Activated CD4-positive, alpha-beta T cell treated with anti-CD3 and anti-CD28 coated beads for 24 hours (primary cell): ENCODE measurements around the gene AHNAK2.
"Not testable (repeated sequence)": the region's sequence is repeated elsewhere in the genome, so short reads cannot be mapped to it uniquely, and the experiment has no call there.

ENCODE experiments used
- DNase-seq, 2 donors: peaks; one replicate each; pipeline ENCODE4 v3.0.0-alpha.2; 2020; ENCODE audit warnings: low read depth in 2 of 2

AHNAK2 gene

DNA sequence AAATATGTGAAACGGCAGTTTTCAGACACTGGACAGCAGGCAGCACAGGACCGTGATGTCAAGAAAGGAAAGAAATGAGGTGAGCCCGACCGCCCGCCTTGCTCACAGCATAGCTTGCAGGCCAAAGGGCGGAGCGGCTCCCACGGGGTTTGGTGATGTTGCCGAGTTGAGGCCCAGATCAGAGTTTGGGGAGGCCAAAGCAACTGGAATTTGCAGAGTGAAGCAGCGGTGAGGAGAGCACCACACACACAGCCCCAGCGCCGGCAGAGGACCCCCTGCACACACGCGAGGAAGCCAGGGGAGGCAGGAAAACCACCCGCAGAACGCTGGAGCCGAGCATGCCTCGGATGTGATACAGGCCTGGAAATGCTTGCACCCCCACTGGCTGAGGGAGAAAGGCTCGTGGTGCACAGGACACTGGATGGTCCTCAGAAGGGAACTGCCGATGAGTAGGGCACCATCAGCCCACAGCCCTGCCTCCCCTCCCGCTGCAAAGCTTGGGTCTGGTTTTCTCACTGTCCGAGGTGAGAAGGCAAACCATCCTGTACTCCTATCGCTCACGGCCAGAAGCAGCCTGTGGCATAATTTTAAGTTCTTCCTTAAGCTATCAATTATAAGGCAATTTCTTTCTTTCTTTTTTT, 79.2 kb downstream of the AHNAK2 start:
- DNase-seq = no peak

DNA sequence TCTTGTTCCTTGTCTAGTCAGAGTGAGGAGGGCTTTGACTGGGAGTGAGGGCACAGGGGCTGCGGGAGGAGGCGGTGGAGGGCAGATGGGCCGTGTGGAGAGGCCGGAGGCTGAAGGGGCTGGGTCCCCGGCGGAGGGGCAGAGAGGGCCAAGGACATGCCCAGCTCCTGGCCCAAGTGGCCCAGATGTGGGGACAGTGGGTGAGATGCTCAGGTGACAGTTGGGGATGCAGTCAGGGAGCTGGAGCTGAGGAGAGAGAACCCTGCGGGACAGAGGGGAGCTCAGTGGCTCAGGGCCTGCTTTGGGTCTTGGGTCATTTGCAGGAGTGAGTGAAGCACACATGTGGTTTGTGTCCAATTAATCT, 80.0 kb downstream of the AHNAK2 start:
- no peak for DNase-seq

DNA sequence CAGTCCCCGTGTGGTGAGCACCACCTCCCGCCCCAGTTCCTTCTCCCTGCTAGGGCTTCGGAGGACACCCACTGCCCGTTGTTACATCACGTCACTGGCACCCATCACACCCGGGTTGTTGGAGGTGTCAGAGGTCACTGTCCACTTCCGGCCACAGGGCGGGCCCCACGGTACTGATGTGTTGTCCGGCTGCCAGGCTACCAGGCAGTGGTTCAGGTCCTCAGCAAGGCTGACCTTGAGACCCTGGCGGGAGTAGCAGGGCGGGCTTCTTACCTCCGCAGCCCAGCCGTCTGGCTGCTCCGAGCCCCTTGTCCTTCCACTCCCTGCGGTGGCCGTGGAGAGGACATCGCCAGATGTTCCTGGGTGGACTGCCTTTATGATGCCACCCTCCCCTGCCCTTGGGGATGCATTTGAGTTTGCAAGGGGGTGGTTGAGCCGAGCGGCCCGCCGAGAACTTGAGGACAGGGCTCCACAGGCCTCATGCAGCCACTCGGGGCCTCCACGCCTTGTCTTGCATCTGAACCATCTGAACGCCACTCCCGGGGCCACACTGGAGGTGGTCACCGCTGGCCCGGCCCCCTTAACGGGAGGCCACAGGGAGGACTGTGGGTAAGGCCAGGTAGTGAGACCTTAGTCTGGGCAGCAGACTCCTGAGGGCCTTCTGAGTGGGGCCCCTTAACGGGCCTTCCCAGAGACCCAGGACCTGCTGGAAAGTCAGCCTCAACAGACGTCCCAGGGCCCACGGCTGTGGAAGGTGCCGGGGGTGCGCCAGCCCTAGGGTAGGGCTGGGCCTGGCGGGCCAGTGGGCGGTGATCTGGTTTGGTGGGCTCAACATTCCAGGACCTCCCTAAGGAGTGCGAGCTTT, 80.6 kb downstream of the AHNAK2 start:
- DNase-seq = no peak

DNA sequence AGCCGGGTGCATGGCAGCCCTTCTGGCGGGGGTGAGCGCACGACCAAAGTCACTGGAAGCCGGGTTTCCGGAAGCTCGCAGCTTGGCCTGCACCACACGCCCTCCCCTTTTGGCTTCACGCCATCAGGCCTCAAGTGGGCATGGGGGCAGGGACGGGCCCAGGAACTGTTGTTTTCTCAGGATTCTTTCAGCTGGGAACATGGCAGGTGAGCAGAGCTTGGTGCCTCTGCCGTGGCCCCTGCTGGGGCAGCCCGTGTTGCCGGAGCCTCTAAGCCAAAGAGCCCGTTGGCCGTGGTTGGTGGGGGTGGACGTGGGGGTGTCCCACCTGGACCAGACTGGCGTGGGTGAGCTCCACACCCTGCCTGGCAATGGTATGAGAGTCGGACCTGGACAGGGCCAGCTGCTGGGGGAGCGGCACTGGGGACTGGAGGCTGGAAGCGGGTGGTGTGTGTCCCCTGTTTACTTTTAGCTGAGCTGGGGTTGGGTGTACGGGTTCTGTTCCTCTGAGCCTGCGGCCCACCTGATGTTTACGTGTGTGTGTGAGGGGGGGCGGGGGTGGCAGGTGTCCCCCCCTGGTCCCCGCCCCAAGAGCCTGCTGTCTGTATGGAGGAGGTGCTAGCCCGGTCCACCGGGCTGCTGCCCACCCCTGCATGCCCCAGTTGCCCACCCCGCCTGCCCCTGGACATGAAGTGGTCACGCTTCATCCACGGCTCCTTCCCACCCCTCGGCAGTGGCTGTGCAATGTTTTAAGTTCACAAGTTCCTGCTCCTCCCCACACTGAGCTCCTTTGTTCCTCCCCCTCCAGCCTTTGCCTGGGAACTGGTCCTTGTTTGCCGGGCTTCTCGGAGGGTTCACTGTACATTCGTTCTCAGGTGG, 82.2 kb downstream of the AHNAK2 start:
- DNase-seq = no peak

DNA sequence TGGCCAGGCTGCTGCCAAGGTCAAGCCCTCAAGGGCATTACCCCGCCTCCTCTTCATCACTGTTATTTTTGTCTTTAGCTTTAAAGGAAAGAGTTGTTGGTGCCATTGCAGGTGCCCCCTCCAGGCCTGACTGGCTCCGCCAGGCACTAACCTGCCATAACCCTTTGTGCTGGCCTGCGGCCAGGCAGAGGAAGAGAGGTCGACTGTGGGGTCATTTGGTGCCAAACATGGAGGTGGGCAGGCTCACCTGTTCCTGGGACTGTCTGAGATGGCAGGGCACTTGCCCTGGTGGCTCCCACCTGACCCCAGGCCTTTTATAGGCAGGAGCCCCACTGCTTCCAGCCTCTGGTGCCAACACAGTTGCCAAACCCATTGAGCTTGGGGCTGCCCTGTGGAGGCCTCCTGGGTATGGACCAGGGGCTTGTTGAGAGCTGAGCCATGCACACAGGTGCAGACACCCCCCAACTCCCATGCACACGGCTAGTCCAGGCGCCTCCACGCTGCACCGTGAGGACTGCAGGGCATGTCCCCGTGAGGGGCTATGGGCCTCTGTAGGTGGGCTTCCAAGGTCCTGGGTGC, 82.9 kb downstream of the AHNAK2 start:
- no peak for DNase-seq

DNA sequence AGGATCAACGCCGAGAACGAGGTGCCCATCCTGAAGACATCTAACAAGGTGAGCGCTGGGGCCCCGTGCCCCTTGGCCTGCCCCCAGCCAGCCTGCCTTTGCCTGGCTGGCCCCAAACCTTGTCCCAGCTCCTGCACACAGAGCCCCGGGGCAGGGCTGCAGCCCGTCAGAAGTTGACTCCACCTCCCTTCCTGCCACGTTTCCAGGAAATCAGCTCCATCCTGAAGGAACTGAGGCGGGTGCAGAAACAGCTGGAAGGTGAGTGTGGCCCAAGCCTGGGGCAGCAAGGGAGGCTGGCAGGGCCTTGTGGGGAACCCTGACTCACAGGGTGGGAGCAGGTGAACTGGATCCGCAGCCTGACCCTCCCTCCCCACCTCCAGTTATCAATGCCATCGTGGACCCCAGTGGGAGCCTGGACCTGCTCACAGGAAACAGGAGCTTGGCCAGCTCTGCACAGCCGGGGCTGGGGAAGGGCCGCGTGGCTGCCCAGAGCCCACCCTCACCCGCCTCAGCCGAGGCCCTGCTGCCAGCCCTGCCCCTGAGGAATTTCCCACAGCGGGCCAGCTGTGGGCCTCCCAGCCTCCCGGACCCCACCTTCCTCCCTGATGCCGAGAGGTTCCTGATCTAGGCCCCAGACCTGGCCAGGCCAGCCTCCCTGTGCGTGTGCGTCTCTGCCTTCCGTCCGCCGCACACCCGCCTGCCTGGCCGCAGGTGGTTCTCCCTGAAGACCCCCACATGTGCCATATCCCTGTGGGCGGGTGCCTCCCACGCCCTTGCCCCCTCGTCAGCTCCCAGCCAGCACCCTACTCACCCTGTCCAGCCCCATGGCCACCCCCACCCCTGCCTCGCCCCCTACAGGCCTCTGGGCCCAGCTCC, 83.6 kb downstream of the AHNAK2 start:
- DNase-seq = no peak

DNA sequence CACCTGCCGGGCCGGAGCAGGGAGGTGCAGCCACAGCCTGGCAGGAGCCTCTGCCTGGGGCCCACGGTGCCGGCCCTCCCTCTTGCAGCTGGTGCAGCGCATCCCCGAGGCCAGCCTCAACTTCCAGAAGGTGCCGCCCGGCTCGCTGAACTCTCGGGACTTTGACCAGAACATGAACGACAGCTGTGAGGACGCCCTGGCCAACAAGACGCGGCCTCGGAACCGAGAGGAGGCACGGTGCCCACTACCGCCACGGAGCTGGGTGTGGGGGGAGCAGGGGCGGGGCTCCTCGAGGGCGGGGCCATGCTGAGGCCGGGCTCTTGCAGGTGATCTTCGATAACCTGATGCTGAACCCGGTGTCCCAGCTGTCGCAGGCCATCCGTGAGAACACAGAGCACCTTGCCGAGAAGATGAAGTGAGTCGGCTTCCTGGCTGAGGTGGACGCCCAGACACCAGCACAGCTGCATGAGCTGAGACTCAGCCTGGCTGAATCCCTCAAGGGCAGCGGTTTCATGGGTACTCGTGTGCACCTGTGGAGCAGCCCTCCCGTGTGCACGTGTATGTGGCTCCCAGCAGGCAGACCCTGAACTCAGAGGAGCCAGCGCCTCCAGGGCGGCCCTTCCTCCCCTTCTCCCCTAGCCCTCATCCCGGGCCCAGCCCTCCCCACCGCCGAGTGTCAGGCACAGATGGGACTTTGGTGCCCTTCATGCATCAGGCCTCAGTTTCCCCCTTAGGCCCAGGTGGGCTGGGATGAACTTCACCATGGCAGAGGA, 84.6 kb downstream of the AHNAK2 start:
- DNase-seq = no peak

DNA sequence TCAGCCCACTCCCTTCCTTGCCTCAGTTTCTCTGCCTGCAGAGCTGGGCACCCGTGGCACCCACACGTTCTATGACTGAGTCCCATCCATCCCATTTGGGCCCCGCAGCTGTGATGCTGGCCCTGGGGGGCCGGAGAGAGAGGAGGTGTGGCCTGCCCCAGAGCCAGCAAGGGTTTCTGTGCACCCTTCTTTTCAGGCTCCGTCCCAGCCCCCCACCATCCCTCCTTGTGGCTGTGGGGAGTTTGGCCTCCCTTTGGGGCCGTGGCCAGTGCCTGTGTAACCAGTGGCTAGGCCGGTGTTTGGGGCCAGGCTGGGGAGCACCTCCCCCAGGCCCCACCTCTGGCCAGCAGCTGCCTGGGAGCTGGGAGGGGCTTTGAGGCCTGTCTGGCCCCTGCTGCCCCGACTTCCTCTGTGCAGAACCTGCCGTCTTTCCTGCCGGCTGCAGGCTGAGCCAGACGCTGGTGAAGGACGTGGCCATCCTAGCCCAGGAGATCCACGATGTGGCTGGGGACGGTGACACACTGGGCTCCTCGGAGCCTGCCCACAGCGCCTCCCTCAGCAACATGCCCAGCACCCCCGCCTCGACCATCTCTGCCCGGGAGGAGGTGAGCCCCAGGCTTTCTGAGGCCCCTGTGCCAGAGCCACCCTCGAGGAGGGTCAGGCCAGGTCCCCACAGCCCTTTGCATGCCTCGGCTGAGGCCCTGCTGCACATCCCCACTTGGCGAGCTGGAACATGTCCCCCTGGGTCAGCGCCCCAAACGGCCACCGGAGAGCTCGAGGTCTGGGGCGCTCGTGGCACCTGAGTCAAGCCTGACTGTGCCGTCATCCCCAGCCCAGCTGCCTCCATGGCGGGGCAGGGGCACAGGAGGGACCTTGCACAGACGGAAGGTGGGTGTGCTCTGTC, 85.4 kb downstream of the AHNAK2 start:
- no peak for DNase-seq

DNA sequence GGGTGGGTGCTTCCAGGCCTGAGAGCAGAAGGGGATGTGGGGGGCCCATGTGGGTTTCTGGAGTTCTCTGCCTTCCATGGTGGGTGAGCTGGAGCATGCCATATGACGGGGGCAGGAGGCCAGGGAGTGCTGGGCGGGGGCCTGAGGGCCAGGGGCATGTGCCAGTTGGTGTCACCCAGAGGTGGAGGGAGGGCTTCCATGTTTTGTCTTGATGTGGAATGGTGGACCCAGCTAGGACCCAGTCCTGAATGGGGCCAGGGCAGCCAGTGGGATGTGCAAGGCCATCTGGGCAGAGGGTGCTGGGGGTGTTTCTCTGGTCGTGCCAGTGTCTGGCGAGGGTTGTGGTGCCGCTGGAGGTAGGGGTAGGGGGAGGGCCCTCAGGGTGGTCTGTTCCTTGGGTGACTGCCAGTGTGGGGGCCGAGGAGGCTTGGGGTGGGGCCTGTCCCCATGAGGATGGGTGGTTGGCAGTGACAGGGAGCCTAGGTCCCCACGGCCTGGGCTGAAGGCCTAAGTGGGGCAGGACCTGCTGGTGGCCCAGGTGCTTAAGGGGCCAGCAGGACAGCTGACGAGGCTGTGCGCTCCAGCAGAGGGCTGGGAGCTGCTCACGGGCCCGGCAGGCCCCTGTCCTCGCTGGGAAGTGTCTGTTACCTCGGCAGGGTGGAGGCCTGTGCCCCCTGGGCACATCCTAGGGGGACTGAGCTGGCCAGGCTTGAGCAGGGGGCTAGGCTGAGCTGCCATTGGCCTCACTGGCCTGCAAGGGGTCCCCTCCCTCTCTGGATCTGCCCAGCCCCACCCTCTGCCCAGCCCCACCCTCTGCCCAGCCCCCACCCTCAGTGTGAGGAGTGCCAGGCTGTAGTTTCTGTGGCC, 86.3 kb downstream of the AHNAK2 start:
- DNase-seq = no peak

DNA sequence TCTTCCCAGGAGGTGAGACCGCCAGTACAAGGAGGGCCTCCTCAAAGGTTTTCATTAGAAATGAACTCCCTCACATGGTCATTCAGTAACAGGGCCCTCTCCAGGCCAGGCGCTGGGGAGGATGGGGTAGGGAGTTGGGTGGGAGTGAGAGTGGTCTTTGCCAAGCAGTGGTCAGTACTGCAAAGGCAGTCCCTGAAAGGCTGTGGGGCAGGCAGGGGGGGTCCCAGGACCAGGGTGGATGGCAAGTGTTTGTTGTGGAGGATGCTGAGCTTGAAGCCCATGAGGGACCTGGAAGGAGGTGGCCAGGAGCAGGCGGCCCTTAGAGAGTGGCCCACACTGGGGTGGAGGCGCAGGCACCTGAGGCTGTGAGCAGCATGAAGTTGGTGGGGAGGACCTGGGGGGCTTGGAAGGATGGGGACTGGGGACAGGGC, 87.0 kb downstream of the AHNAK2 start:
- no peak for DNase-seq

DNA sequence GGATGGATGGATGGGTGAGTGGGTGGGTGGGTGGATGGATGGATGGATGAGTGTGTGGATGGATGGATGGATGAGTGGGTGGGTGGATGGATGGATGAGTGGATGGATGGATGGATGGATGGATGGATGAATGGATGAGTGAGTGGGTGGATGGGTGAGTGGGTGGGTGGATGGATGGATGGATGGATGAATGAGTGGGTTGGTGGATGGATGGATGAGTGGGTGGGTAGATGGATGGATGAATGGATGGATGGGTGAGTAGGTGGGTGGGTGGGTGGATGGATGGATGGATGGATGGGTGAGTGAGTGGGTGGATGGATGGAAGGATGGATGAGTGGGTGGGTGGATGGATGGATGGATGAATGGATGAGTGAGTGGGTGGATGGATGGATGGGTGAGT, 87.9 kb downstream of the AHNAK2 start:
- not testable (repeated sequence) for DNase-seq

DNA sequence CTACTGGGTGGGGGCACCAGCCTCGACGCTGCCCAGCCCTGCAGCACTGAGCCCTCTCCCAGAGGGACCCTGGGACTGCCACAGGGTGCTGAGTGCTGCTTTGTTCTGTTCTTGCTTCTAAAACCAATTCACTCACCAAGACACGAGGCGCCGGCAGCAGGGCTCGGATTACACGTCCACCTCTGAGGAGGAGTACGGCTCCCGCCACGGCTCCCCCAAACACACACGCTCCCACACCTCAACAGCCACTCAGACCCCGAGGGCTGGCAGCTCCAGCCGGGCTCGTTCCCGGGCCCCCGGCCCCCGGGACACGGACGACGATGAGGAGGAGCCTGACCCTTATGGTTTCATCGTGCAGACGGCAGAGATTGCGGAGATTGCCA, 88.8 kb downstream of the AHNAK2 start:
- DNase-seq = no peak

DNA sequence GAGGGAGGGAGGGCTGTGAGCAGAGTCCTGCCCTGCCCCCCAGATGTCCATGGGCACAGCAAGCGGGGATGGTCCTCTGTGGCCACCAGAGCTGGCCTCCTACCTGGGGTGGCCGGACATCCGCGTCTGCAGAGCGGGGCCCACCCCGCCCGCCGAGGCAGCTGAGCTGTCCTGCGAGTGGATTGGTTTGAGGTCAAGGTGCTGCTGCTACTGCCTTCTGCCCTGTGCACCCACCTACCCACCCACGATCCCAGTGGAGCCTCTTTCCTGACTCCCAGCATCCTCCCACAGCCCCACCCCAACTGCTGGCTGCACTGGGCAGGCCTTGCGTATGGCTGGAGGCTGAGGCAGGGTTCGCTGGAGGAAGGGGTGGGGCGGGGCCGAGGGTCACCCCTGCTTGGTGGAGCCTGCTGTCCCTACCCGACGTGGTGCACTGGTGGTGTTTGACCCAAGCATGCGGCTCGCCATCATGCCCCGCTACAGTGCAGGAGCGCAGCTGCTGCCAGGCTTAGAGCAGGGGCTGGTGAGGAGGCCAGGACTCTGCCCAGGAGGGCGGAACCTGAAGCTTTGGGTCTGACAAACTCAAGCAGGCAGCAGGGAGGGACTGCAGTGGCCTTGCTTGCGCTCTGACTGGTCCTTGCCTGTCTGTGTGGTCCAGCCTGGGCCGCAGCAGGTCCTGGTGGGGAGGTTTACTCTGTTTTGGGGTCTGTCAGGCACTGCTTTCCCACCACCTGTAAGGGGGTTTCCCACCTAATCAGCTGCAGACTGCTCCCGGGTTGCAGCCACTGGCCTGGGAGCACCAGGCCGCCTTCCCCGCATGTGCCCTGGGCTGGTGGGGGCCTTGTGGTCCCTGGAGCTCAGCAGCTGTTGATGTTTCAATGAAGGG, 89.4 kb downstream of the AHNAK2 start:
- DNase-seq = no peak

DNA sequence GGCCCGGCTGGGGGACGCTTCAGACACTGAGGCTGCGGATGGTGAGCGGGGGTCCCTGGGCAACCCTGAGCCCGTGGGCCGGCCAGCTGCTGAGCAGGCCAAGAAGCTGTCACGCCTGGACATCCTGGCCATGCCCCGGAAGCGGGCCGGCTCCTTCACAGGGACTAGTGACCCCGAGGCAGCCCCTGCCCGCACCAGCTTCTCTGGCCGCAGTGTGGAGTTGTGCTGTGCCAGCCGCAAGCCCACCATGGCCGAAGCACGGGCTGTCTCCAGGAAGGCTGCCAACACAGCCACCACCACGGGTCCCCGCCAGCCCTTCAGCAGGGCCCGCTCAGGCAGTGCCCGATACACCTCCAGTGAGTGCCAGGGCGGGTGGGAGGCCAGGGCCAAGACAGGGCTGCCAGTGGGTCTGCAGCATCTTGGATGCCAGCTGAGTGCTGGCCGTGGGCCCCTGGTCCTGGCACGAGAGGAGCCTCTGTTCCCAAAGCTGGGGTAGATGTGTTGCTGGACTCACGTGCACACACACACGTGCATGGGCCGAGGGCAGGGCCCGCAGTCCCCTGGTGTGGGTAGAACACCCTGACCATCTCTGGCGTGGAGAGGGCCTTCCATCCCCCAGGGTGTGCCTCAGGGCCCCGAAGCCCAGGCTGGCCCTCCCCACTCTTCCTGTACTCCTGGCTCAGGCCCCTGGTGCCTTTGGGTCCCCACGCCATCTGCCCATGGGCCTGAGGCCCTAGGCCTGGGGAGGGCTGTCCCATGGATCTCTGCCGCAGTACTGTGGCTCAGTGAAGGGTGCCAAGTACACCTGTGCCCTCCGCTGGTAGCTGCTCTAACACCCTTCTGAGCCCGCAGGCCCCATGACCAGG, 90.3 kb downstream of the AHNAK2 start:
- DNase-seq = no peak
